Breast epithelium (tissue), 4 donors: ENCODE data around the gene MESP1. TPM values are rescaled to one million over a fixed set of nuclear protein-coding genes. Genes with fewer than 3 reads are reported as not detected.

Source experiments
- DNase-seq, 2 donors: peaks; one replicate each; pipeline ENCODE4 v3.0.0-alpha.2; 2019; ENCODE audit warnings: low spot score in 2 of 2
- H3K27ac ChIP-seq, 2 donors: fragments of 200-600 bp; sonication (generic) in 1 of 2; one replicate each; pipeline ENCODE4 v1.5.1; 2016 to 2019; ENCODE audit warnings: mild to moderate bottlenecking in 1 of 2
- H3K27me3 ChIP-seq, 2 donors: fragments of 200-600 bp; sonication (generic) in 1 of 2; one replicate each; pipeline versions ENCODE4 v1.5.1 to v1.6.0; 2017 to 2019; ENCODE audit warnings: control low read depth in 1 of 2, mild to moderate bottlenecking in 1 of 2
- H3K36me3 ChIP-seq: fragments of 200-600 bp; one replicate; pipeline ENCODE4 v1.5.1; 2019
- H3K4me1 ChIP-seq, 2 donors: fragments of 200-600 bp; sonication (generic); one replicate each; pipeline ENCODE4 v1.5.1; 2016 to 2019; ENCODE audit warnings: control low read depth in 1 of 2
- H3K4me3 ChIP-seq, 3 donors: fragments of 200-600 bp; sonication (generic); 1 replicate in 2 of 3; 2 replicates in 1 of 3; pipeline ENCODE4 v1.5.1; 2016 to 2019; ENCODE audit warnings: mild to moderate bottlenecking in 3 of 3, moderate library complexity in 2 of 3
- H3K9me3 ChIP-seq, 2 donors: fragments of 200-600 bp; sonication (generic) in 1 of 2; one replicate each; pipeline ENCODE4 v1.5.1; 2016 to 2019; ENCODE audit warnings: control low read depth in 1 of 2
- POLR2A ChIP-seq: fragments of 450-650 bp; IDR thresholded peaks from one replicate; pipeline ENCODE4 v1.6.1; 2016; ENCODE audit warnings: antibody characterized with exemption, mild to moderate bottlenecking, moderate library complexity
- POLR2AphosphoS5 ChIP-seq, 3 donors: sonication (generic); formaldehyde crosslinking; IDR thresholded peaks; one replicate each; pipeline ENCODE4 v1.6.1; 2017; ENCODE audit warnings: antibody characterized with exemption in 3 of 3
- intact Hi-C: fragments of 100-400 bp; cut with DNase I; formaldehyde crosslinking; loops from one replicate; pipeline ENCODE4 v1.15.1; 2023; ENCODE audit warnings: low total_unique reads
- total RNA-seq, 3 donors: library from RNA; depleted of rRNA; stranded (reverse); fragments of >200 nt; gene quantifications; one replicate each; pipeline ENCODE4 v1.1.0, GENCODE V29; 2016
- TF ChIP-seq, protein P1 (sequence below), 3 donors: fragments of 450-650 bp; IDR thresholded peaks; one replicate each; pipeline ENCODE4 v1.5.1; 2016 to 2017; ENCODE audit warnings: antibody characterized with exemption in 3 of 3, mild to moderate bottlenecking in 3 of 3, moderate library complexity in 3 of 3

Gene MESP1
- total RNA-seq, 3 donors from 2014 or later, result 5.9 to 12.8 (median 6.2) TPM

DNA sequence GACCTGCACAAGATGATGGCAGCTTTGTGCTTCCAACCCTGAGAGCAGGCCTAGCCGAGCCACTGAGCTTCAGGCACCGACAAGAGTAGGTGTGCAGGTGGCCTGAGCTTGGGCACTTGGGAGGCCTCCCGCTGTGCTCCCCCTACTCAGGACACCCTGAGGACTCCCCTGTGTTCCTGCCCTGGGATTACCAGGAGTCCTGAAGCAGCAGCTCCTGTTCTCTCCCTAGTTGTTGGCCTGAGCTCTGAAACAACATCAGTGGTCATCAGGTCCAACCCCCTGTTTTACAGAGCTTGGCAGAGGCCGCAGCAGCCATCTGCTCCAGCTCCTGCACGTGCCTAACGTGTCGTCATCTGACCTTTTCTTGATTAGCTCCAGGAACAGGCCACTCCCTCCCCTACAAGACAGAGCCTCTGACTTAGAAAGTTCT lies 17.0 kb upstream of the MESP1 start:
- H3K27ac ChIP-seq, result peak overlapping the region; percentile 52 to 81
- H3K4me1 ChIP-seq, result peaks cover 0 to 8% of the 10 kb centered on the region in 2 donors
- no peak overlapping the region for H3K4me3 ChIP-seq
- no peaks in the 10 kb centered on the region for H3K36me3 ChIP-seq
- no peak for DNase-seq
- no peak for TF ChIP-seq POLR2A
- TF ChIP-seq, protein P1, sequence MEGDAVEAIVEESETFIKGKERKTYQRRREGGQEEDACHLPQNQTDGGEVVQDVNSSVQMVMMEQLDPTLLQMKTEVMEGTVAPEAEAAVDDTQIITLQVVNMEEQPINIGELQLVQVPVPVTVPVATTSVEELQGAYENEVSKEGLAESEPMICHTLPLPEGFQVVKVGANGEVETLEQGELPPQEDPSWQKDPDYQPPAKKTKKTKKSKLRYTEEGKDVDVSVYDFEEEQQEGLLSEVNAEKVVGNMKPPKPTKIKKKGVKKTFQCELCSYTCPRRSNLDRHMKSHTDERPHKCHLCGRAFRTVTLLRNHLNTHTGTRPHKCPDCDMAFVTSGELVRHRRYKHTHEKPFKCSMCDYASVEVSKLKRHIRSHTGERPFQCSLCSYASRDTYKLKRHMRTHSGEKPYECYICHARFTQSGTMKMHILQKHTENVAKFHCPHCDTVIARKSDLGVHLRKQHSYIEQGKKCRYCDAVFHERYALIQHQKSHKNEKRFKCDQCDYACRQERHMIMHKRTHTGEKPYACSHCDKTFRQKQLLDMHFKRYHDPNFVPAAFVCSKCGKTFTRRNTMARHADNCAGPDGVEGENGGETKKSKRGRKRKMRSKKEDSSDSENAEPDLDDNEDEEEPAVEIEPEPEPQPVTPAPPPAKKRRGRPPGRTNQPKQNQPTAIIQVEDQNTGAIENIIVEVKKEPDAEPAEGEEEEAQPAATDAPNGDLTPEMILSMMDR (IDR thresholded peaks at IDR 0.05), result no peak
- TF ChIP-seq POLR2AphosphoS5 (IDR thresholded peaks at IDR 0.05), result no peak
- intact Hi-C loops, result no loop called here
- H3K9me3 ChIP-seq, result no peaks in the 10 kb centered on the region
- H3K27me3 ChIP-seq, result no peaks in the 10 kb centered on the region

DNA sequence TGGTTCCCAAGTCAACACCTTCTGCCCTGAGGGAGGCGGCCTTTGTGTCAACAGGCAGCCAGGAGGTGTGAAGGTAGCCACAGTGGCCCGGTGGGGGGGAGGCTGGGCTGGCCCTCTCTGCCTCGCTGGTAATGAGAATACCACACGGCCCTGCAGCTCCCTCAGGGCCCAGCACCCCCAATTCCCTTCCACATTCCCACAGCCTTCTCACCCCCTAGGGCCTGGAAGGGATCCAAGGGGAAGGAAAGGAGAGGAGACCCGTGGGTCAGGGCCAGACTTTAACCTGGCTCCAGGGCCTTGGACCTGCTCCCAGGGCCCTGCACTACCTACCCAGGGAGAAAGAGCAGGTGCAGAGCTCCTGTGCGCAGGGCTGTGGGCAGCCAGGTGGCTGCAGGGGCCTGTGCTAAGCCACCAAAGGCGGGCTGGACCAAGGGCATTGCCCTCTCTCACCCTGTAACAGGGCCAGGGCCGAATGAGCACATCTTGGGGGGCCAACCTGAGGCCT lies 16.4 kb upstream of the MESP1 start:
- DNase-seq, result peak; percentile 57 to 77
- TF ChIP-seq POLR2A (no peak), POLR2AphosphoS5 (IDR thresholded peaks at IDR 0.05) (no peak)
- TF ChIP-seq, protein P1 (IDR thresholded peaks at IDR 0.05), result no peak
- H3K4me3 ChIP-seq, result no peak overlapping the region
- H3K27me3 ChIP-seq, result no peaks in the 10 kb centered on the region
- H3K4me1 ChIP-seq, result peaks cover 0 to 8% of the 10 kb centered on the region in 2 donors
- no peaks in the 10 kb centered on the region for H3K9me3 ChIP-seq
- peak overlapping the region; percentile 52 to 81 for H3K27ac ChIP-seq
- H3K36me3 ChIP-seq, result no peaks in the 10 kb centered on the region
- intact Hi-C loops, result no loop called here

DNA sequence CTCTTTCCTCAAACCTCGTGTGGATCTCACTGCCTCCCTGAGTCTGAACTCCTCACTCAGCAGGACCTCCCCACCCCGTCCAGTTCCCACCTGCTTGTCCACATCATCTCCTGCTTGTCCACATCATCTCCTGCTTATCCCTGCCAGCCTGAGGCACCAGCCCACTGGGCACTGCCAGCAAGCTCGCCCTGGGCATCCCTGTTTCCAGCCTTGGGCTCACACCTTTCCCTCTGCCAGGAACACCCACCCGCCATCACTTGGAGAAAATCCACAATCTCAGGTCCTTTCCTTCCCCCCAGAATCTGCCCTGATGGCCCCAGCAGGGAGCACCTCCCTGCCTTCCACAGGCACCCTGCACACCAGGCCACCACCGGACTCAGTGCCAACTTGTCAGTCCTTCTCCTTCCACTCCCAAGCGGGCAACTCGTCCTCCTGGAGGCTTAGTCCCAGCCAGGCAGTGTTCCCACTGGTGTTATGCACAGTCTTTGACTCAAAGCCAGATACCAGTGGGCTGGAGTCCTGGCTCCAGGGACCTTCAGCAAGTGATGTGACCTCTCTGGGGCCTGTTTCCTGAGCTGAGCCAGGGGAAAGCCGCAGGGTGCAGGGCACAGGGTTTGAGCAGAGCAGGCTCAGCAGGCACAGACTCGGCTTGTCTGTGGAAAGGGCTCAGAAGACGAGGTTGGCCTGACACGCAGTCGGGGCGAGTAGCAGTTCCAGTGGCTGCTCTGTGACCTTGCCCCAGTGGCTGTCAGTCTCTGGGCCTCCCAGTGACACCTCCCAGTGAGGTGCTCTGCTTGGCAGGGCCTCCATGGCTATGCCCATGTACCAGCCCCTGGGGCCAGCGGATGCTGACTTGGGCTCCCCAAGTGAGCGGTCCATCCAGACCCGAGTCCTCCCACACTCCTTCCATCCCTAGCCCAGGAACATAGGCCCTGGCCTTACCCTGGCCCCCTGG lies 15.6 kb upstream of the MESP1 start:
- TF ChIP-seq, protein P1 (IDR thresholded peaks at IDR 0.05), result no peak
- TF ChIP-seq POLR2A, result no peak
- no peak for TF ChIP-seq POLR2AphosphoS5 (IDR thresholded peaks at IDR 0.05)
- Histone ChIP-seq H3K4me3 (no peak overlapping the region), H3K36me3 (no peaks in the 10 kb centered on the region), H3K27ac (peak overlapping the region; percentile 52 to 81), H3K27me3 (no peaks in the 10 kb centered on the region), H3K4me1 (peaks cover 0 to 8% of the 10 kb centered on the region in 2 donors), H3K9me3 (no peaks in the 10 kb centered on the region)
- DNase-seq, result no peak
- intact Hi-C loops, result no loop called here

DNA sequence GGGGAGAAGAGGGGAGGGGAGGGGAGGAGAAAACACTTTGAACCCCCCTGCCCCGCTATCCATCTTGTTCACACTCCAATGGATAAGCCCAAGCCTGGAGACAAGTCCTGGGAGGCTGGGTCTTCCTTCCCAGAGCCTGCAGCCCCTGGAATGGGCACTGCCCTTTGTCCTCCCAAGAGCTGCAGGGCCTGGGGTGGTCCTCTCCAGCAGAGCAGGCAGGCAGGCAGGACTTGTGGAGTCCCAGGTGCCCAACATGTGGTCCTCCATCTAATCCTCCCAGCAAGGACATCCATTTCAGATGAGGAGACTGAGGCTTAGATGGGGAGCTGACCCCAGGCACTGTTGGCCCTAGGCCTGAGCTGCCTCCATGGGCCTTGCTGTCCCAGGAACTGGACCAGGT lies 14.6 kb upstream of the MESP1 start:
- Histone ChIP-seq H3K27me3 (no peaks in the 10 kb centered on the region), H3K4me1 (peaks cover 0 to 8% of the 10 kb centered on the region in 2 donors), H3K36me3 (no peaks in the 10 kb centered on the region), H3K27ac (peak overlapping the region; percentile 52 to 81), H3K9me3 (no peaks in the 10 kb centered on the region), H3K4me3 (no peak overlapping the region)
- no peak for TF ChIP-seq POLR2AphosphoS5 (IDR thresholded peaks at IDR 0.05)
- TF ChIP-seq, protein P1 (IDR thresholded peaks at IDR 0.05), result no peak
- no peak for TF ChIP-seq POLR2A
- DNase-seq, result no peak
- intact Hi-C loops, result no loop called here

DNA sequence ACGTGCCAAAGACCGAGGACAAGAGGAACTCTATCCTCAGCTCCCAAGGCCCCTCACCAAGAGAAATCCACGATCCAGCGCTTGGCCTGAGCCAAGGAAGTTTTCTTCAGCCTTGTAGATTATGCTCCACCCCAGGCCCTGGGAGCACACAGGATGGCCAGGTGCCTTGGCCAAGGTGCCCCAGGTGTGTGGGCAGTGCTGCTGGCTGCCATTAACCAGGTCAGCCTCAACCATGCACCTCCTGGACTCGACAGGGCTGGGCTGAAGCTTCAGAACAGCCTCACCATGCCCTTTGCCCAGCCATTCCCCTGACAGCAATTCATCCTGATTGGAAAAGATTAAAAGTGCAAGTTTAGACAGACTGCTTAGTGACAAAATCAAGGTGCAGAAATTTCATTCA lies 10.9 kb upstream of the MESP1 start:
- Histone ChIP-seq H3K9me3 (no peaks in the 10 kb centered on the region), H3K4me3 (no peak overlapping the region), H3K27me3 (no peaks in the 10 kb centered on the region), H3K4me1 (peaks cover 0 to 8% of the 10 kb centered on the region in 2 donors), H3K27ac (peak overlapping the region; percentile 82 to 86), H3K36me3 (no peaks in the 10 kb centered on the region)
- TF ChIP-seq, protein P1 (IDR thresholded peaks at IDR 0.05), result no peak
- TF ChIP-seq POLR2AphosphoS5 (IDR thresholded peaks at IDR 0.05) (no peak), POLR2A (no peak)
- intact Hi-C loops, result no loop called here
- no peak for DNase-seq
